HG03066 (cell line): ENCODE results near the gene ATF7IP2.
"Not testable (repeated sequence)": the region's sequence is repeated elsewhere in the genome, so short reads cannot be mapped to it uniquely, and the experiment has no call there.

Source experiments
- ATAC-seq: cut with Tn5 transposase; IDR thresholded peaks from one replicate; pipeline ENCODE4 v1.9.1; 2021; ENCODE audit warnings: low read depth; ENCODE audit not compliant: unreplicated experiment

The ATF7IP2 gene

GRCh38 chr16:10373556-10373955 lies 12.3 kb upstream of the ATF7IP2 start:
- no peak for ATAC-seq

- ATAC-seq, result no peak
These were observed 9.6 kb upstream of the ATF7IP2 start for GRCh38 chr16:10376229-10376628.

GRCh38 chr16:10383626-10384025 lies 2.2 kb upstream of the ATF7IP2 start:
- no peak for ATAC-seq

GRCh38 chr16:10386517-10387100 lies 748 bp downstream of the ATF7IP2 start:
- ATAC-seq, result no peak

GRCh38 chr16:10387188-10387617 lies 1.3 kb downstream of the ATF7IP2 start:
- no peak for ATAC-seq

GRCh38 chr16:10388988-10389387 lies 3.1 kb downstream of the ATF7IP2 start:
- ATAC-seq, result no peak

- ATAC-seq, result no peak
These were observed 4.5 kb downstream of the ATF7IP2 start for GRCh38 chr16:10390330-10390729.

GRCh38 chr16:10390867-10391266 lies 5.0 kb downstream of the ATF7IP2 start:
- ATAC-seq, result no peak

GRCh38 chr16:10391339-10391738 lies 5.5 kb downstream of the ATF7IP2 start:
- no peak for ATAC-seq

GRCh38 chr16:10402975-10403374 lies 17.1 kb downstream of the ATF7IP2 start:
- no peak for ATAC-seq

GRCh38 chr16:10405386-10405939 lies 19.6 kb downstream of the ATF7IP2 start:
- no peak for ATAC-seq

- ATAC-seq, result no peak
These were observed 23.0 kb downstream of the ATF7IP2 start for GRCh38 chr16:10408824-10409381.

- not testable (repeated sequence) for ATAC-seq
These were observed 23.9 kb downstream of the ATF7IP2 start for GRCh38 chr16:10409713-10410112.

GRCh38 chr16:10410469-10410868 lies 24.6 kb downstream of the ATF7IP2 start:
- ATAC-seq, result no peak

GRCh38 chr16:10412935-10413601 lies 27.2 kb downstream of the ATF7IP2 start:
- ATAC-seq, result no peak

- not testable (repeated sequence) for ATAC-seq
These were observed 32.3 kb downstream of the ATF7IP2 start for GRCh38 chr16:10418204-10418603.

- ATAC-seq, result no peak
These were observed 33.8 kb downstream of the ATF7IP2 start for GRCh38 chr16:10419701-10420100.

GRCh38 chr16:10421596-10421995 lies 35.7 kb downstream of the ATF7IP2 start:
- ATAC-seq, result no peak

- no peak for ATAC-seq
These were observed 42.7 kb downstream of the ATF7IP2 start for GRCh38 chr16:10428433-10429168.

- ATAC-seq, result not testable (repeated sequence)
These were observed 43.6 kb downstream of the ATF7IP2 start for GRCh38 chr16:10429299-10429969.

- ATAC-seq, result no peak
These were observed 55.9 kb downstream of the ATF7IP2 start for GRCh38 chr16:10441726-10442125.
